ENCODE data around the gene DDX27. TPM values are rescaled to one million over a fixed set of nuclear protein-coding genes. Genes with fewer than 3 reads are reported as not detected.

DDX27 gene
- total RNA-seq, 2 experiments from 2014 or later: 63.1 to 64.8 TPM

DNA sequence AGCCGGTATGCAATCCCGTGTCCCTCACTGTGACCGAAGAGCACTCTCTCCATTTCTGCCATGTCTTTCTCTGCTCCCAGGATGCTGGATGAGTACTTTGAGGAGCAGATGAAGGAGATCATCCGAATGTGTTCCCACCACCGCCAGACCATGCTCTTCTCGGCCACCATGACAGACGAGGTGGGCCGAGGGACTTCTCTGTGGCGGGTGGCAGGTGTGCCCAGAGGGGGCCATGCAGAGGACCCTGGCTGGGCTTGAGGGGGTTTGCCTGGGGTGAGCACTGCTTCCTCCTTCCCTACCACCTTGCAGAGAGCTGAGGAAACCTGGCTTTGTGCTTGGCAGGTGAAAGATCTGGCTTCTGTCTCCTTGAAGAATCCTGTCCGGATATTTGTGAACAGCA is 14.0 kb downstream of the DDX27 start:
- POLR2A ChIA-PET: interaction anchor here (0.6 kb wide), 2 partner anchors 24 to 878 kb away, joined by 4 to 5 read pairs; no protein-coding TSS in a partner anchor
- CTCF ChIA-PET: interaction anchor here (0.6 to 1.6 kb wide), 2 partner anchors 16 to 455 kb away, joined by 3 to 4 read pairs; no protein-coding TSS in a partner anchor

DNA sequence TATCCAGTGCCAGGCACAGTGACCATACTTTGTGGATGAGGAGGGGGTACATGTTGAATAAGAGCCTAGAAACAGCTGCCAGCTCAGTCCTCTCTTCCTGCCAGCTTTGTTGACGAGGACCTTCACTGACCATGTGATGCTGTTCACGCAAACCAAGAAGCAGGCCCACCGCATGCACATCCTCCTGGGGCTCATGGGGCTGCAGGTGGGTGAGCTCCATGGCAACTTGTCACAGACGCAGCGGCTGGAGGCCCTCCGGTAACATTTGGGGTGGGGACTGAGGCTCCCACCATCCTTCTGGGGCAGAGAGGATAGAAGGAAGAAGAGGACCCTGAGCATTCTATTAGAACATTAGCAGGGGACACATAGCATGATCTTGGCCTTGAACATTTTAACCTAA is 15.6 kb downstream of the DDX27 start:
- POLR2A ChIA-PET: no interaction called here
- CTCF ChIA-PET: interaction anchor here (0.6 to 1.6 kb wide), 2 partner anchors 17 to 88 kb away, joined by 4 read pairs; no protein-coding TSS in a partner anchor

DNA sequence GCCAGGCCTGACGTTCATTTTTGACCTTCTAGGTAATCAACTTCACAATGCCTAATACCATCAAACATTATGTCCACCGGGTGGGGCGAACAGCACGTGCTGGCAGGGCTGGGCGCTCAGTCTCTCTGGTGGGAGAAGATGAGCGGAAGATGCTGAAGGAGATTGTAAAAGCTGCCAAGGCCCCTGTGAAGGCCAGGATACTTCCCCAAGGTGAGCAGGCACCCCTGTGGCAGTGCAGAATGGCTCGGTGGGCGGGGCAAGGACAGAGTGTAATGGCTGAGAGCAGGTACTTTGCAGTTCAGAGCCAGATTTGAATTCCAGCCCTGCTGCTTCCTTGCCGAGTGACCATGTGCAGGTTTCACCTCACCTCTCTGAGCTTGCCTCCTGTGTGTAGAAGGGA is 17.1 kb downstream of the DDX27 start:
- ChIA-PET CTCF (interaction anchor here (2.2 kb wide), 1 partner anchor 10 kb away, joined by 6 read pairs; no protein-coding TSS in a partner anchor), POLR2A (no interaction called here)

DNA sequence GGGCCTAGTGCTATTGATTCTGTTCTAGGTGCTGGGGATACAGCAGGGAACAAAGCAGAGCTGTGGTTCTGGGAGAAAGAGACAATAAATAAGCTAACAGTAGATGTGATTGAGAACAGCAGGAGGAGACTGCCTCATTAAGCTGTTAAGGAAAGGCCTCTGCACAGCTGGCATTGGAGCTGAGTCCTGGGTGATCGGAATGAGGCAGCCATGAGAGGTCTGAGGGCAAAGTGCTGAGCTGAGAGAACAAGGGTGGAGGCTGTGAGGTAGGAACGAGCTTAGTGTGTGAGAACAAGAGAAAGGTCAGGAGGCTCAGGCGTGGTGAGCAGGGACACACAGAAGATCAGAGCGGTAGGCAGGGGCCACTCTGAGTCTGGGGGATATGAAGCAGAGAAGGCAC is 18.3 kb downstream of the DDX27 start:
- CTCF ChIA-PET: interaction anchor here (0.5 to 2.2 kb wide), 2 partner anchors 9 to 180 kb away, joined by 4 to 6 read pairs; no protein-coding TSS in a partner anchor

DNA sequence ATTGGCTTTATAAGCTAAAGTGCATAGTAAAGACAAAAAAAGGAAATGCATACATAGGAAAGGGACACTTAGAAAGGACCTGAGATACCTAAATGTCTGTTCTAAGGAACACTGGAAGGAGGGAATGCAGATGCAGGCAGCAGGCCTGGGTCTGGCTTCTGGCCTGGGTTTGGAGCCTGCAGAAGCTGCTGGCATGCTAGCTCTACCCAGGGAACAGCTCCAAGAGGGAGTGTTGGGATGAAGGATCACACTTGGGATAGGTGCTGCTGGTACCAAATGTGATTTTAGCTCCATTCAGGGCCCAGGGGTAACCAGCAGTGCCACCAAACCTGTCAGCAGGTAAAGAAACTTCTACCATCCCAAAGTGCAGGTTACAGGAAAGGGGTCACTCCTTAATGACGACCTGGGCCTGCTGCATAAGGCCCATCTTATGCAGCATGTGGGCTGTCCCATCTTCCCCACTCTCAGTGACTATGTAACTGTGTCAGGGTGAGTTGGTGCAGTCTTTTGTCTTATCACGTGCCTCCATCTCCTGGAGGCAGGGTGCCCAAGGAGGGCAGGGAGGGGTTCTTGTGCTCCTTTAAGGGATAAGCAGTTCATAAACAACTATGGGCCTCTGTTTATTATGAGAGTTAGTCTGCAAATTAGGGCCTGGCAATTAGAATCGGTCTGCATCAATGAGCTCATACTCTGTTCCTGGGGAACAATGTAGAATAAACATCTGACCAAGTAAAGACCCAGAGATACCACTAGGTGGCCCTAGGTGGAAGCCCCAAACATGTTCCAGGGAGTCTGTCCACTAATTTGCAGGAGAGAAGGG is 26.9 kb downstream of the DDX27 start:
- ChIA-PET CTCF (interaction anchor here (1.3 to 1.7 kb wide), 3 partner anchors 9 to 64 kb away, joined by 3 to 6 read pairs (median 5); no protein-coding TSS in a partner anchor), POLR2A (interaction anchor here (1.6 kb wide), 1 partner anchor 8 kb away, joined by 4 read pairs; no protein-coding TSS in a partner anchor)

More for the DNA sequence above, 18.3 kb downstream of the DDX27 start:
- POLR2A ChIA-PET: interaction anchor here (0.8 to 1.4 kb wide), 3 partner anchors 9 to 30 kb away, joined by 3 to 7 read pairs (median 4); no protein-coding TSS in a partner anchor

DNA sequence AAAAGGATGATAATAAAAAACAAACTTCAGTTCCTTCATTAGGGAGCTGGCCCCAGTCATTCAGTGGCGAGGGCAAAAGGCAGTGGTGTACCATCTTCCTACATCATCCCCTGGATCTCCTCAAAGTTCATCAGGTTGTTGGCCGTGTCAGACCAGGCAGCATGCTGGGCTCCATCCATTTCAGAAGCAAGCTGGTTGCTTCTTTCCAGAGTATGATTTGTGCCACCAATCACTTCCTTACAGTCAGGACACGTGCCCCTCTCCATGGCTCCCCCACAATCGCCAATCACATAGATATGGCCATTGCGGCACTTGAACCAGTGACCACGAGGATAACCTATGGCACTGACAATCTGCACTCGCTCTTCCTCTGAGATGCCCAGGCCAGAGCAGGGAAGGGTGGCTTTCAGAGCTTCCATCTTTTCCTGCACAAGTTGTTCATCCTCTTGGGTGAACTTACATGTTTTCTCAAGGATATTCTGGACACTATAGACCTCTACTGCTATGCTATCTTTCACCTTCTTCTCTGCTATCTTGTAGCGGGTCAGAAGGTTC is 28.0 kb downstream of the DDX27 start:
- ChIA-PET POLR2A (interaction anchor here (0.9 to 1.6 kb wide), 2 partner anchors 9 to 28 kb away, joined by 4 read pairs; no protein-coding TSS in a partner anchor), CTCF (interaction anchor here (1.3 to 1.7 kb wide), 3 partner anchors 10 to 63 kb away, joined by 3 to 6 read pairs (median 5); no protein-coding TSS in a partner anchor)

DNA sequence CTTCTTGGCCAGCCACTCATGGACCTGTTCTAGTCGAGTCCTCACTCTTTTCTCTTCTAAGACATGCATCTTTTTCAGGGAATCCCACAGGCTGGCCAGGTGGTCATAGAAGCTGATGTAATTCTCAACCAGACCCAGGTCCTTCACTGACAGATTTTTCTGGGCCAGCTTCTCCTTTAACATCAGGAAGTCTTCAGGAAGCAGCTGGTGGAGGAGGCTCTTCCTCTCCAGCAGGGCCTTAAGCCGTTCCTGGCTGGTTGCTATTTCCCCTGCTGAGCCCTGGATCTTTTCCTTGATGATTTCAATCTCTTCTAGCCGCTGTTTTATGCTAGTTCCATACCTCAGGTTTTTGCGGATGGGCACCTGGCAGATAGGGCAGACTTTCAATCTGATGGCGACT is 28.6 kb downstream of the DDX27 start:
- ChIA-PET POLR2A (no interaction called here), CTCF (interaction anchor here (1.0 to 1.3 kb wide), 2 partner anchors 10 to 78 kb away, joined by 3 to 5 read pairs; no protein-coding TSS in a partner anchor)

DNA sequence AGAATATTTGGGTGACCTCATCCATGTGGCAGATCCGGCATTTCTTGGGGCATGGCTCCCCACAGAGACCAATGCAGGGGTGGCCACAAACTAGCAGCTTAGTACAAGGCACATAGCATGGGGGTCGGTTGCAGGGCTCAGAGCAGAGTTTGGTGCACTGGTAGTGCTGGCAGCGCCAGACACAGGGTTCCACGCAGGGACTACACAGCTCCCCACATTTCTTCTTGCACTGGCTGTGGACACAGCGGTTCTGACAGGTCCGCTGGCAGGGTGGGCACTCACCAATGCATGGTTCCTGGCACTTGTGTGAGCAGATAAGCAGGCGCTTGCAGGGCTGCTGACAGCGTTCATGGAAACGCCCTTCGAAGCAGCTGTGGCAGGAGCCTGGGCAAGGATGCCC is 29.1 kb downstream of the DDX27 start:
- POLR2A ChIA-PET: no interaction called here
- CTCF ChIA-PET: interaction anchor here (1.0 kb wide), 1 partner anchor 78 kb away, joined by 3 read pairs; no protein-coding TSS in a partner anchor

DNA sequence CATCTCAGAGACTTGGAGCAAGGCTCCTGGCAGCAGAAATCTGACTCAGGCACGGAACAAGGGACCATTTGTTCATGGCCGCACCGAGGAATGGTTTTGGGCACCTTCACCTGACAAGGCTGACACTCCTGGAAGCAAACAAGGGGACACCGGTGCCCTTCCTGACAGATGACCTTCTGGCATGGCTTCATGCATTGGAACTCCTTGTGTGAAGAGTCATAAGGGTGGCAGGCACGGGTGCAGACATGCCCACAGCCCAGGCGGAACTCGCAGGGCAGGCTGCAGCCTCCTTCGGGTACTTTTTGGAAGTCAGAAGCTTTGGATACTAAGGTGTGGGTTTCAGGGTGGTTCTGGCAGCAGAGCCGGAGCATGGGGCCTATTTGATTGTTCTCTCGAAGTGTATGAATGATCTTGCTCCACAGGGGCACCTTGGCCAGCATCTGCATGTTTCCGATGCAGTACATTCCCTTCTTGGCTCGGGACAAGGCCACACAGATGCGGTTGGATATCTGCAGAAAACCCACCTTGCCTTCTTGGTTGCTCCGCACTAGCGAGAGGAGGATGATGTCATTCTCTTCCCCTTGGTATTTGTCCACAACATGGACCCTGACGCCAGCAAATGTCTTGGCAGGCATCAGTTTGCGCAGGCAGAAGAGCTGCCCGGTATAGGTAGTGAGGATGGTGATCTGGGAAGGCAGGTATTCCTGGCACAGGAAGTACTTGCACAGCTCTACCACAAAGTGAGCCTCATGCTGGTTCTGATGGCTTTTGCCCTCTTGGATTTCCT is 29.9 kb downstream of the DDX27 start:
- ChIA-PET CTCF (interaction anchor here (1.0 kb wide), 1 partner anchor 77 kb away, joined by 3 read pairs; no protein-coding TSS in a partner anchor), POLR2A (no interaction called here)

DNA sequence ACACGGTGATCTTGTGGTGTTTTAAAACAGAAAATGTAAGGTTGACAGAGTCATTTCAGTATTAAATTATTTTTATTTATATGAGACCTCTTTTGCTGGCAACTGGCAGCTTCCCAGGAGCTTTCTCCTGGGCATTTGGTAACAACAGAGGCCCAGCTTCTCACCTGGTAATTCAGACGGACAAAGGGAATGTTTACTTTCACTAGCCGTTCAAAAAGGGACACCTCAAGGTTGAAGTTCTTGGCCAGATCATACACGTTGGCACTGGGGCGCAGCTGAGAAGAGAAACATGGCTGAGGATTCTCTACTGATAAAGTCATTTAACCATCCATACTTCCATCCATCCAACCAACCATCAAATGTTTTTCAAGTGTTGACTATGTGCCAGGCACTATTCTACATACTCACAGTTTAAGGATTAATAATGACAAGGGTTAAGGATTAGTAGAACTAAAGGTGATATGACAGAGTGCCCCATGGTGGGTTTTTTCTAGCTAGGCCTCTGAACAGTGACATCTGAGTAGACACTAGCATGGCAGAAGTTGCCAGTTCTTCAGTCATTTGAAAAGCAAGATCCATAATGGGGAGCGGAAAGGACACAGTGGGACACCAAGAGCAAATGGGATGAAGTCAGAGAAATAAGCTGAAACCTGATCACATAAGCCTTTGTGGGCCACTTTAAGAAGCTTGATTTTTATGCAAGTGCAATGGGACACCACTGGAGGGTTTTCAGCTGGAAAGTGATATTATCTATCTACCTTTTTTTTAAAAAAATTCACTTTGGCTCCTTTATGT is 33.5 kb downstream of the DDX27 start:
- POLR2A ChIA-PET: interaction anchor here (0.5 to 1.0 kb wide), 4 partner anchors 10 to 86 kb away, joined by 3 to 5 read pairs (median 4); no protein-coding TSS in a partner anchor
- CTCF ChIA-PET: no interaction called here

DNA sequence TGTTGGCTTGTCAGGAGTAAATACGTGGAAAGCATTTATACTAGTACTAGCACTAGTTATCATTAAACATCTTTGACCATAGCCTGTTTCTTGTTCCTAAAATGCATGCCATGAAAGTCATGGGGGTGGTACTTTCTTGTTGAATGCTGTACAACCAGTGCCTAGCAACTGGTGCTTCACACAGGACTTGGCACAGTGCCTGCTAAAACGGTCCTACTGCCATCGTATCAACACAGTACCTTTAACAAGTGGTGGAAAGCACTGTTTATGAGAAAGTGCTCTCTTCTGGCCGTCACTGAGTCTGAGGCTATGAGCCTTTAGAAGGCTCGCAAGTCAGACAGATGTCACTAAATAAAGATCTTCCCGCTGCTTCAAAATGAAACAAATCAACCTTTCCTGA is 37.0 kb downstream of the DDX27 start:
- CTCF ChIA-PET: no interaction called here
- POLR2A ChIA-PET: no interaction called here

DNA sequence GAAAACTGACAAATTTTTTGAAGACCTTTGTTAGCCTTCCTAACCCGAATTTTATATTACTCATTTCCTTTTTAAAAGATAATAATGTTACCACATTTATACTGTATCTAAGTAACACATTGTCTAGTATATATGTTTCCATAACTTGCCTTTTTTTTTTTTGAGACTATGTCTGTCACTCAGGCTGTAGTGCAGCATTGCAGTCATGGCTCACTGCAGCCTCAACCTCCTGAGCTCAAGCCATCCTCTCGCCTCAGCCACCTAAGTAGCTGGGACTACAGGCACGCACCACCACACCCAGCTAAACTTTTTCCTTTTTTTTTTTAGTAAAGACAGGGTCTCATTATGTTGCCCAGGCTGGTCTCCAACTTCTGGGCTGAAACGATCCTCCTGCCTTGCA is 40.1 kb downstream of the DDX27 start:
- CTCF ChIA-PET: no interaction called here
- POLR2A ChIA-PET: no interaction called here

DNA sequence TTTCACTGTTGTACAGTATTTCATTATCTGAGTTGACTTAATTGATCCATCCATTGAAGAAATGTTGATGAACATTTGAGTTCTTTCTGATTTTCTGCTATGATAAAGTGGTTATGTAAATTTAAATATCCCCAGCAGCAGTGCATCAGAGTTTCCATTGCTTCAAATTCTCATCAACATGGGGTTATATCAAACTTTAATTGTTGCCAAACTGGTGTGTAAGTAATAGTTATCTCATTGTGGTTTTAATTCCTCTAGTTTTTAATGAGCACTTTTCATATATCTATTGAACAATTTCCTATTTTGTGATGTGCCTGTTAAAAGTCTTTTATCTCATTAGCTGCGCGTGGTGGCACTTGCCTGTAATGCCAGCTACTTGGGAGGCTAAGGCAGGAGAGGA is 40.6 kb downstream of the DDX27 start:
- ChIA-PET POLR2A (no interaction called here), CTCF (no interaction called here)

DNA sequence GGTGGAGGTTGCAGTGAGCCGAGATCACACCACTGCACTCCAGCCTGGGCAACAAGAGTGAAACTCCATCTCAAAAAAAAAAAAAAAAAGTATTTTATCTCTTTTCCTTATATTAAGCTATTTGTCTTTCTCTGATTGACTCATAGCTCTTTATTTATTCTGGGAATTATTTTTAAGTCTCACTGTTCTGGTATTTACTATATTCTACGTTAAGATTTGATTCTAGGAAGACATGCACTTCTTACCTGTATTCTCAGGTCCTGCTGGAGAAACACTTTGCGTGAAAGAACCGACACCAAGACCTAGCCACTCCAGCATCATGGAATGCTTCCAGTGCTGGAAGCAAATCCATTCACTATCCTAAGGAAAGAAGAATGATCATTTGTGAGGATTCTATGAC is 41.0 kb downstream of the DDX27 start:
- CTCF ChIA-PET: no interaction called here
- POLR2A ChIA-PET: no interaction called here

DNA sequence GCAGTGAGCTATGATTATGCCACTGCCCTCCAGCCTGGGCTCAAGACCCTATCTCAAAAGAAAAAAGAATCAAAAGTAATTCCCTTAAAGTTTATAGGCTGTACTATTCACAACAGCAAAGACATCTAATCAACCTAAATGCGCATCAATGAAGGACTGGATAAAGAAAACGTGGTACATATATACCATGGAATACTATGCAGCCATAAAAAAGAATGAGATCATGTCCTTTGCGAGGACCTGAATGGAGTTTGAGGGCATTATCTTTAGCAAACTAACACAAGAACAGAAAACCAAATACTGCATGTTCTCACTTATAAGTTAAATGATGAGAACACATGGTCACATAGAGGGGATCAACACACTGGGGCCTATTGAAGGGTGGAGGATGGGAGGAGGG is 42.0 kb downstream of the DDX27 start:
- POLR2A ChIA-PET: no interaction called here
- CTCF ChIA-PET: no interaction called here

DNA sequence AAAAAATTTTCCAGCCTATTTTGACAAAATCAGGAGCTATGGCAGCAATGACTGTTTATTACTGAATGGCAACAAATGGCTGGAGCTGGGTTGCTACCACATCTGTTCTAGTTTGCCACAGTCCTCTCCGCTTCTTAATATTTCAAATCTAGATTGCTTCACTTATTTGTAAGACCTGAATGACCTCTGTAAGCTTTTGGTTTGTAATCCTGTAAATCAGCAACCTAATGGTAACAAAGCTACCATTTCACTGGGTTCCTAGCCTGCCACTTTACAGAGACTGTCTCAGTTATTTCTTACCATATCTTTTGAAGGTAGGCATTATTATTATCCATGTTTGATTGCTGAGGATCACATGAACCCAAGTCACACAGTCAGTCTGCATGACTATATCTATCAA is 43.2 kb downstream of the DDX27 start:
- ChIA-PET POLR2A (interaction anchor here (0.6 to 1.2 kb wide), 6 partner anchors 10 to 1704 kb away, joined by 3 to 5 read pairs (median 4); no protein-coding TSS in a partner anchor), CTCF (no interaction called here)

DNA sequence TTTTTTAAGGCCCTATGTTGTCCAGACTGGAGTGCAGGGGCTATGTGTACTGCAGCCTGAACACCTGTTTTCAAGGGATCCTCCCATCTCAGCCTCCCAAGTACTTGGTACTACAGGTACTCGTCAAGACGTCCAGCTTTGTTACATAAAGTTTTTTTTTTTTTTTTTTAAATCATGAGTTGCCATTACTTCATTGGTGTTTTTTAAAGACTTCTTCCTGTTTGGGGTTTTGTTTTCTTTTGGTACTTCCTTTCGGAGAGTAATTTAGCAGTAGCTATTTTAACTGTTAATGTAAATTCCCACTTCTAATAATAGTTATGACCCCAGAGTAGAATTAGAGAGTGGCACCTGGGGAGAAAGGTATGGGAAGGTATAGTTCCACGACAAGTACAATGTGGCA is 48.1 kb downstream of the DDX27 start:
- CTCF ChIA-PET: interaction anchor here (0.7 to 0.9 kb wide), 2 partner anchors 61 to 214 kb away, joined by 3 to 4 read pairs; no protein-coding TSS in a partner anchor
- POLR2A ChIA-PET: interaction anchor here (0.6 to 1.7 kb wide), 3 partner anchors 9 to 30 kb away, joined by 3 to 9 read pairs (median 7); no protein-coding TSS in a partner anchor

DNA sequence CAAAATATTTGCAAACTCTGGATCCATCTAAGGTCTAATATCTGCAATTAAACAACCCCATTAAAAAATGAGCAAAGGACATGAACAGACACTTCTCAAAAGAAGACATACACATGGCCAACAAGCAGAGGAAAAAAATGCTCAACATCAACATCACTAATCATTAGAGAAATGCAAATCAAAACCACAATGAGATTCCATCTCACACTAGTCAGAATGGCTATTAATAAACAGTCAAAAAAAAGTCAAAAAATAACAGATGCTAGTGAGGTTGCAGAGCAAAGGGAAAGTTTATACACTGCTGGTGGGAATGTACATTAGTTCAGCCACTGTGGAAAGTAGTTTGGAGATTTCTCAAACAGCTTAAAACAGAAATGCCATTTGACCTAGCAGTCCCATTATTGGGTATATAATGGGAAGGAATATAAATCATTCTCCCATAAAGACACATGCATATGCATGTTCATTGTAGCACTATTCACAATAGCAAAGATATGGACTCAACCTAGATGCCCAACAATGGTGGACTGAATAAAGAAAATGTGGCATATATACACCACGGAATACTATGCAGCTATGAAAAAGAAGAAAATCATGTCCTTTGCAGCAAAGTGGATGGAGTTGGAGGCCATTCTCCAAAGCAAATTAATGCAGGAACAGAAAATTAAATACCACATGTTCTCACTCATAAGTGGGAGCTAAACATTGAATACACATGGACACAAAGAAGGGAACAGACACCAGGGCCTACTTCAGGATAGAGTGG is 49.6 kb downstream of the DDX27 start:
- CTCF ChIA-PET: no interaction called here
- POLR2A ChIA-PET: interaction anchor here (0.6 to 1.7 kb wide), 5 partner anchors 8 to 314 kb away, joined by 3 to 9 read pairs (median 4); no protein-coding TSS in a partner anchor

Measured in activated CD8-positive, alpha-beta memory T cell treated with anti-CD3 and anti-CD28 coated beads for 36 hours (primary cell).